Ishikawa (cell line): Measurements from ENCODE around the gene FXYD3.

Source experiments
- CEBPB ChIP-seq: IDR thresholded peaks from 2 replicates; pipeline ENCODE4 v1.6.1; 2012
- CREB1 ChIP-seq: IDR thresholded peaks from 2 replicates; pipeline ENCODE4 v1.6.1; 2012; ENCODE audit warnings: low read depth
- EGR1 ChIP-seq: IDR thresholded peaks from 2 replicates; pipeline ENCODE4 v1.6.1; 2012
- EP300 ChIP-seq: IDR thresholded peaks from 2 replicates; pipeline ENCODE4 v1.6.1; 2012; ENCODE audit warnings: borderline replicate concordance
- FOXM1 ChIP-seq: IDR thresholded peaks from 2 replicates; pipeline ENCODE4 v1.6.1; 2012; ENCODE audit warnings: low read depth, borderline replicate concordance
- MAX ChIP-seq: IDR thresholded peaks from 2 replicates; pipeline ENCODE4 v1.6.1; 2012
- NFIC ChIP-seq: IDR thresholded peaks from 2 replicates; pipeline ENCODE4 v1.6.1; 2012
- RAD21 ChIP-seq: IDR thresholded peaks from 2 replicates; pipeline ENCODE4 v1.6.1; 2012; ENCODE audit warnings: low read depth
- TAF1 ChIP-seq: IDR thresholded peaks from 2 replicates; pipeline ENCODE4 v1.6.1; 2012; ENCODE audit warnings: low read depth, mild to moderate bottlenecking
- TCF12 ChIP-seq: IDR thresholded peaks from 2 replicates; pipeline ENCODE4 v1.6.1; 2012; ENCODE audit warnings: low read depth
- TEAD4 ChIP-seq: IDR thresholded peaks from 2 replicates; pipeline ENCODE4 v1.6.1; 2012
- YY1 ChIP-seq: IDR thresholded peaks from 2 replicates; pipeline ENCODE4 v1.6.1; 2012; ENCODE audit warnings: low read depth
- ZBTB7A ChIP-seq: IDR thresholded peaks from 2 replicates; pipeline ENCODE4 v1.6.1; 2012; ENCODE audit warnings: low read depth
- TF ChIP-seq, protein P1 (sequence below): IDR thresholded peaks from 2 replicates; pipeline ENCODE4 v1.6.1; 2012
- TF ChIP-seq, protein P2 (sequence below): IDR thresholded peaks from 2 replicates; pipeline ENCODE4 v1.6.1; 2012; ENCODE audit warnings: low read depth, mild to moderate bottlenecking

Gene FXYD3

GRCh38 chr19:35154525-35155406 lies 39.1 kb downstream of the FXYD3 start, which contains the start of gene FXYD5:
Gene FXYD5, plus strand, starts transcription at chr19:35154735. Its CDS starts 816 bp downstream, at chr19:35155551.
- TF ChIP-seq EGR1 (no peak), NFIC (no peak), EP300 (no peak), CREB1 (no peak), TEAD4 (no peak), TCF12 (no peak)
- TF ChIP-seq, protein P1, sequence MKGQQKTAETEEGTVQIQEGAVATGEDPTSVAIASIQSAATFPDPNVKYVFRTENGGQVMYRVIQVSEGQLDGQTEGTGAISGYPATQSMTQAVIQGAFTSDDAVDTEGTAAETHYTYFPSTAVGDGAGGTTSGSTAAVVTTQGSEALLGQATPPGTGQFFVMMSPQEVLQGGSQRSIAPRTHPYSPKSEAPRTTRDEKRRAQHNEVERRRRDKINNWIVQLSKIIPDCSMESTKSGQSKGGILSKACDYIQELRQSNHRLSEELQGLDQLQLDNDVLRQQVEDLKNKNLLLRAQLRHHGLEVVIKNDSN: no peak

- TF ChIP-seq EP300 (no peak), TEAD4 (no peak), CEBPB (no peak), YY1 (no peak), NFIC (no peak), TAF1 (no peak), TCF12 (no peak), EGR1 (no peak), CREB1 (no peak), RAD21 (no peak), ZBTB7A (no peak), MAX (no peak), FOXM1 (no peak)
- TF ChIP-seq, protein P2, sequence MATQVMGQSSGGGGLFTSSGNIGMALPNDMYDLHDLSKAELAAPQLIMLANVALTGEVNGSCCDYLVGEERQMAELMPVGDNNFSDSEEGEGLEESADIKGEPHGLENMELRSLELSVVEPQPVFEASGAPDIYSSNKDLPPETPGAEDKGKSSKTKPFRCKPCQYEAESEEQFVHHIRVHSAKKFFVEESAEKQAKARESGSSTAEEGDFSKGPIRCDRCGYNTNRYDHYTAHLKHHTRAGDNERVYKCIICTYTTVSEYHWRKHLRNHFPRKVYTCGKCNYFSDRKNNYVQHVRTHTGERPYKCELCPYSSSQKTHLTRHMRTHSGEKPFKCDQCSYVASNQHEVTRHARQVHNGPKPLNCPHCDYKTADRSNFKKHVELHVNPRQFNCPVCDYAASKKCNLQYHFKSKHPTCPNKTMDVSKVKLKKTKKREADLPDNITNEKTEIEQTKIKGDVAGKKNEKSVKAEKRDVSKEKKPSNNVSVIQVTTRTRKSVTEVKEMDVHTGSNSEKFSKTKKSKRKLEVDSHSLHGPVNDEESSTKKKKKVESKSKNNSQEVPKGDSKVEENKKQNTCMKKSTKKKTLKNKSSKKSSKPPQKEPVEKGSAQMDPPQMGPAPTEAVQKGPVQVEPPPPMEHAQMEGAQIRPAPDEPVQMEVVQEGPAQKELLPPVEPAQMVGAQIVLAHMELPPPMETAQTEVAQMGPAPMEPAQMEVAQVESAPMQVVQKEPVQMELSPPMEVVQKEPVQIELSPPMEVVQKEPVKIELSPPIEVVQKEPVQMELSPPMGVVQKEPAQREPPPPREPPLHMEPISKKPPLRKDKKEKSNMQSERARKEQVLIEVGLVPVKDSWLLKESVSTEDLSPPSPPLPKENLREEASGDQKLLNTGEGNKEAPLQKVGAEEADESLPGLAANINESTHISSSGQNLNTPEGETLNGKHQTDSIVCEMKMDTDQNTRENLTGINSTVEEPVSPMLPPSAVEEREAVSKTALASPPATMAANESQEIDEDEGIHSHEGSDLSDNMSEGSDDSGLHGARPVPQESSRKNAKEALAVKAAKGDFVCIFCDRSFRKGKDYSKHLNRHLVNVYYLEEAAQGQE: no peak
- TF ChIP-seq, protein P1: no peak
These were observed 39.8 kb downstream of the FXYD3 start for GRCh38 chr19:35155441-35155840.

DNA sequence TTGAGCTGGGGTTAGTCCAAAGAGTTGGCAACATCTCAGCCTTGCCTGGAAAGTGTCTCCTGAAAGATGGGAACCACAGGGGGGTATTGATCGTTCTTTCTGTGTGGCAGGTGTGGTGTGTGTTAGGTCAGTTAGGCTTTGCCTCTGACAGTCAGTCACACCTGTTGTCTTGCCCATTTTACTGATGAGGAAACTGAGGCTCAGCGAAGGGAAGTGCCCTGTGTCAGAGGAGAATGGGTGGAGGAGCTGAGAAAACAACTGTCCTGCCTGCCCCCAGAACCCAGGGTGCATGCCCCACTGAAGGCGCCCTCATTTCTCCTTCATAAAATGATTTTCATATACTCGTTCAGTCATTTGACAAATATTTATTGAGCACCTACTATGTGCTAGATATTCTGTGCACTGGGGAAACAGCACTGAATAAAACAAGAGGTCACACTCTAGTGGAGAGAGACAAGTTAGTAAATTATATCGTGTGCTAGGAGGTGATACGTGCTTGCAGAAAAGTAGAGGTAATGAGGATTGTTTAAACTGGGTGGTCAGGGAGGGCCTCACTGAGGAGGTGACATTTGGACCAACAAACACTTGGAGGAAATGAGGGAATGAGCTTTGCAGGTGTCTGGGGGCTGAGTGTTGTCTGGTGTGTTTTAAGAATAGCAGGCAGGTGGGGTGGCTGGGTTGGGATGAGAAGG lies 40.5 kb downstream of the FXYD3 start:
- no peak for TF ChIP-seq NFIC
- TF ChIP-seq, protein P2: no peak
- no peak for TF ChIP-seq FOXM1
- TF ChIP-seq EP300: no peak
- TF ChIP-seq TAF1: no peak
- TF ChIP-seq MAX: no peak
- no peak for TF ChIP-seq EGR1
- no peak for TF ChIP-seq YY1
- TF ChIP-seq, protein P1: no peak
- no peak for TF ChIP-seq TCF12
- TF ChIP-seq ZBTB7A: no peak
- no peak for TF ChIP-seq CEBPB
- TF ChIP-seq TEAD4: no peak
- no peak for TF ChIP-seq RAD21
- TF ChIP-seq CREB1: no peak

GRCh38 chr19:35156673-35157014 lies 41.0 kb downstream of the FXYD3 start:
- TF ChIP-seq TCF12 (no peak), YY1 (no peak), TAF1 (no peak), EGR1 (no peak), MAX (no peak), NFIC (no peak), TEAD4 (no peak), RAD21 (no peak), EP300 (no peak), FOXM1 (no peak), ZBTB7A (no peak), CREB1 (no peak), CEBPB (no peak)
- TF ChIP-seq, protein P1: no peak
- TF ChIP-seq, protein P2: no peak
